CD4-positive, alpha-beta T cell (primary cell): ENCODE data around the gene MELTF. TPM values are rescaled to one million over a fixed set of nuclear protein-coding genes. Genes with fewer than 3 reads are reported as not detected.

Source experiments
- ATAC-seq: fragments of 200-7000 bp; cut with Tn5 transposase; one replicate; pipeline ENCODE4 v1.10.0; 2022; ENCODE audit warnings: mild to moderate bottlenecking; ENCODE audit not compliant: poor library complexity
- CTCF ChIA-PET: fragments of 350-600 bp; sonication (Branson Sonifier 250); formaldehyde crosslinking; loops from one replicate; lab custom pipeline; 2021; ENCODE audit warnings: antibody characterized with exemption, inconsistent platforms; lab: Charles Lee
- POLR2A ChIA-PET: fragments of 350-600 bp; sonication (Branson Sonifier 250); formaldehyde crosslinking; loops from one replicate; lab custom pipeline; 2021; ENCODE audit warnings: antibody characterized with exemption, inconsistent platforms; lab: Charles Lee
- DNase-seq, 14 experiments: peaks; one replicate each; pipeline ENCODE4 v3.0.0-alpha.2; 2013 to 2020; ENCODE audit warnings: mixed read lengths in 2 of 14
- H3K27ac ChIP-seq, 2 donors: one replicate each; pipeline versions ENCODE4 v1.5.1 to v1.7.0; 2013; ENCODE audit warnings: low read length in 2 of 2, low read depth in 1 of 2, mild to moderate bottlenecking in 1 of 2
- H3K27me3 ChIP-seq, 2 experiments: 1 replicate in 1 of 2; 2 replicates in 1 of 2; pipeline versions ENCODE4 v1.6.1 to v1.7.0; 2013; ENCODE audit warnings: low read length in 2 of 2, control low read depth in 1 of 2, mild to moderate bottlenecking in 1 of 2, moderate library complexity in 1 of 2; ENCODE audit not compliant: insufficient read depth in 2 of 2, control insufficient read depth in 1 of 2
- H3K36me3 ChIP-seq: one replicate; pipeline ENCODE4 v1.6.1; 2013; ENCODE audit warnings: low read length, control low read depth; ENCODE audit not compliant: insufficient read depth
- H3K4me1 ChIP-seq: one replicate; pipeline ENCODE4 v1.6.1; 2013; ENCODE audit warnings: low read length, control low read depth; ENCODE audit not compliant: insufficient read depth
- H3K4me3 ChIP-seq: one replicate; pipeline ENCODE4 v1.5.1; 2013; ENCODE audit warnings: mild to moderate bottlenecking, low read length, moderate library complexity
- H3K9me3 ChIP-seq, 2 experiments: 1 replicate in 1 of 2; 2 replicates in 1 of 2; pipeline versions ENCODE4 v1.6.1 to v1.7.0; 2013; ENCODE audit warnings: low read length in 2 of 2, mild to moderate bottlenecking in 2 of 2, control low read depth in 1 of 2, moderate library complexity in 1 of 2; ENCODE audit not compliant: control insufficient read depth in 1 of 2, insufficient read depth in 1 of 2
- H3K27ac Mint-ChIP-seq: one replicate; pipeline ENCODE4 v1.8.0; 2020; ENCODE audit warnings: mixed read lengths
- H3K27me3 Mint-ChIP-seq: one replicate; pipeline ENCODE4 v1.8.0; 2021; ENCODE audit warnings: mixed read lengths
- H3K36me3 Mint-ChIP-seq: one replicate; pipeline ENCODE4 v1.8.0; 2021; ENCODE audit warnings: low read depth, mixed read lengths
- H3K4me1 Mint-ChIP-seq: one replicate; pipeline ENCODE4 v1.8.0; 2021; ENCODE audit warnings: low read depth, mixed read lengths
- H3K4me3 Mint-ChIP-seq: one replicate; pipeline ENCODE4 v1.8.0; 2020; ENCODE audit warnings: mild to moderate bottlenecking, mixed read lengths
- H3K9me3 Mint-ChIP-seq: one replicate; pipeline ENCODE4 v1.8.0; 2020; ENCODE audit warnings: mixed read lengths
- intact Hi-C, 2 experiments: fragments of 100-400 bp; cut with DNase I in 1 of 2; cut with micrococcal nuclease in 1 of 2; formaldehyde crosslinking; loops; one replicate each; pipeline versions ENCODE4 v1.15.1 to v1.9.0; 2023 to 2025; cut with DNase I, micrococcal nuclease
- total RNA-seq, 174 experiments: library from RNA in 2 of 174; stranded (reverse) in 2 of 174; gene quantifications; one replicate each; pipeline ENCODE4 v1.2.3 and lab custom pipeline; 2021 to 2026
- TF ChIP-seq, protein P1 (sequence below): fragments of 200-600 bp; IDR thresholded peaks from one replicate; pipeline ENCODE4 v1.8.0; 2022; ENCODE audit warnings: antibody characterized with exemption, mild to moderate bottlenecking

Gene MELTF
- total RNA-seq, 2 experiments from 2014 or later: 0.89 to 1.2 TPM

DNA sequence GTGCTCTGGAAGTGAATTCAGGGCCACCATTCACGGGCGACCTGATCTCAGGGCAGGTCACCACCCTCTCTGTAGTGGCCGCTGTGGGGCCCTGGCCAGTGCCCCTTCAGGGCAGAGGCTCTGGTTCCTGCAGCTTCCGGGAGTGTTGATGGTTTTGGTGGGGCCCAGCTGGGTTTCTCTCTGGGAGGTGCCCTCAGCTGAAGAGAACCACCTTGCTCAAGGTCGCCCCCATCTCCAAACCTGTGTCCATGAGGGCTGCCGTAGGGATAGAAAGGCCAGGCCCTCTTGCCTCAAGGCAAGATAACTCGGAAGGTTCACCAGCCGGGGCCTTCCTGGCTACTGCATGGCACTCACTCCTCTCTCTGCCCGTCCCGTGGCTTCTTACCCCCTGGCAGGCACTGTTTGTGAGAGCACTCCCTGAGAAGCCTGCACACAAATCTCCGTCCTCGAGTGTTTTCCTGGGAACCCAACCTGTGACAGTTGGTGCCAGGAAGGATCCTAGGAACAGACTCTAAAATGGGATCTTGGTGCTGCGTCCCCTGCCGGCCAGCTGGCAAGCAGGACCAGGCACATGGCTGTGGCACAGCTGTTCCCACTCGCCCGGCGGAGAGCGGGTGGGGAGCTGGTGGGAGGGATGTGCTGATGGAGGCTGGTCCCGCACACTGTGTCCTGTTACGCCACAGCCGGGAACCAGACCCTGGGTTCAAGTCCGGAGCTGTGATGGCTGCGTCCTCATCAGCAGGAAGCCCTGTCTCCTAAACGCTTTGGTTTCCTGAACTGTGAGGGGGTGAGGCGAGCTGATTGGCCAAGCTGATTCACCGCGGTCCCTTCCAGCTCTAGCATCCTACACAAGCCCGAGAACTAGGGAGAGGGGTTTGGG is 37.8 kb downstream of the MELTF start:
- no peak for DNase-seq
- H3K36me3 ChIP-seq: no peaks in the 10 kb centered on the region
- ATAC-seq: no peak
- H3K27ac ChIP-seq: no peak overlapping the region
- H3K27ac Mint-ChIP-seq: no peak overlapping the region
- no peak overlapping the region for H3K4me3 Mint-ChIP-seq
- H3K4me3 ChIP-seq: no peak overlapping the region
- ChIA-PET POLR2A (no interaction called here), CTCF (no interaction called here)
- H3K27me3 Mint-ChIP-seq: no peaks in the 10 kb centered on the region
- H3K9me3 Mint-ChIP-seq: no peaks in the 10 kb centered on the region
- no peaks in the 10 kb centered on the region for H3K27me3 ChIP-seq
- no peaks in the 10 kb centered on the region for H3K4me1 ChIP-seq
- no peaks in the 10 kb centered on the region for H3K9me3 ChIP-seq
- no peaks in the 10 kb centered on the region for H3K4me1 Mint-ChIP-seq
- H3K36me3 Mint-ChIP-seq: no peaks in the 10 kb centered on the region
- TF ChIP-seq, protein P1, sequence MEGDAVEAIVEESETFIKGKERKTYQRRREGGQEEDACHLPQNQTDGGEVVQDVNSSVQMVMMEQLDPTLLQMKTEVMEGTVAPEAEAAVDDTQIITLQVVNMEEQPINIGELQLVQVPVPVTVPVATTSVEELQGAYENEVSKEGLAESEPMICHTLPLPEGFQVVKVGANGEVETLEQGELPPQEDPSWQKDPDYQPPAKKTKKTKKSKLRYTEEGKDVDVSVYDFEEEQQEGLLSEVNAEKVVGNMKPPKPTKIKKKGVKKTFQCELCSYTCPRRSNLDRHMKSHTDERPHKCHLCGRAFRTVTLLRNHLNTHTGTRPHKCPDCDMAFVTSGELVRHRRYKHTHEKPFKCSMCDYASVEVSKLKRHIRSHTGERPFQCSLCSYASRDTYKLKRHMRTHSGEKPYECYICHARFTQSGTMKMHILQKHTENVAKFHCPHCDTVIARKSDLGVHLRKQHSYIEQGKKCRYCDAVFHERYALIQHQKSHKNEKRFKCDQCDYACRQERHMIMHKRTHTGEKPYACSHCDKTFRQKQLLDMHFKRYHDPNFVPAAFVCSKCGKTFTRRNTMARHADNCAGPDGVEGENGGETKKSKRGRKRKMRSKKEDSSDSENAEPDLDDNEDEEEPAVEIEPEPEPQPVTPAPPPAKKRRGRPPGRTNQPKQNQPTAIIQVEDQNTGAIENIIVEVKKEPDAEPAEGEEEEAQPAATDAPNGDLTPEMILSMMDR: no peak
- intact Hi-C loops: no loop called here

DNA sequence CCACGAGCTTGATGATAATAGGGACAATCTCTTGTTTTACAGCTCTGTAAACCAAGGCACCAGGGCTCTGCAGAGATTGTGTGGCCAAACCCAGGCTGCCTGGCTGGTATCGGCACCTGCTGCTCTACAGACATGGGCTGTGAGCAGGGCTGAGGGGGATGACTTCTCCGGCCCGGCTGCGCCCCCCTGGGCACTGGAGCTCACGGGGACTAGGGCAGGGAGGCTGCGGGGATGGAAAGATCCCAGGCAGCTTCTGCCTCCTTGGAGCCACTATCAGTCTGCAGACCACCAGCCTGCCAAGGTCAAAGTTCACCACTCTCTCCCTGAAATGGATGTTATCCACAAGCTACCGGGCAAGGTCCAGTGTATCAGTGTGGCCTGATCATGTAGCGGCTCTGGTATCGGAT is 39.0 kb downstream of the MELTF start:
- no peak for ATAC-seq
- no peak overlapping the region for H3K27ac Mint-ChIP-seq
- intact Hi-C loops: no loop called here
- H3K27me3 ChIP-seq: no peaks in the 10 kb centered on the region
- H3K4me1 Mint-ChIP-seq: no peaks in the 10 kb centered on the region
- H3K36me3 Mint-ChIP-seq: no peaks in the 10 kb centered on the region
- no peak for DNase-seq
- CTCF ChIA-PET: no interaction called here
- no peaks in the 10 kb centered on the region for H3K27me3 Mint-ChIP-seq
- H3K27ac ChIP-seq: no peak overlapping the region
- H3K4me3 ChIP-seq: no peak overlapping the region
- H3K4me1 ChIP-seq: no peaks in the 10 kb centered on the region
- H3K9me3 Mint-ChIP-seq: no peaks in the 10 kb centered on the region
- H3K4me3 Mint-ChIP-seq: no peak overlapping the region
- H3K36me3 ChIP-seq: no peaks in the 10 kb centered on the region
- H3K9me3 ChIP-seq: no peaks in the 10 kb centered on the region
- POLR2A ChIA-PET: no interaction called here
- TF ChIP-seq, protein P1: no peak

DNA sequence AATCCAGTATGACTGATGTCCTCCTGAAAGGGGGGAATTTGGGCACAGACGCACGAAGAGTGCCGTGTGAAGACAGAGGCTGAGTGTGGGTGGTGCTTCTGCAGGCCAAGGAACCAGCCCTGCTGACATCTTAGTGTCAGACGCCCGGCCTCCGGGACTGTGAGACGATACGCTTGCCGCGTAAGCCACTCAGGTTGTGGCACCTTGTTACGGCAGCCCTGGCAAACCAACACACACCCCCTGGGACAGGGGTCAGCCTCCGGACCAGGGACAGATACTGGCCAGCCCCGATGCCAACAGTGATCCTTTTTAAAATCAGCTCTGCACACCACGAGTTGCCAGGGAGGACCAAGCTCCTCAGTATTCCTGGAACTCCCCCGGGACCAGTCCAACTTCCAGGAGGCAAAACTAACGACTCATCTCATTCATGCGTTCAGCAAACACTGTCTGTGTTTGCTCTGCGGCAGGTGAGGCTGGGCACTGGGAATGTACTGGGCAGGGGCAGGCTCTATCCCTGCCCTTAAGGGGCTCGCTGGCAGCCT is 39.8 kb downstream of the MELTF start:
- H3K4me1 Mint-ChIP-seq: no peaks in the 10 kb centered on the region
- Histone ChIP-seq H3K4me1 (no peaks in the 10 kb centered on the region), H3K27me3 (no peaks in the 10 kb centered on the region), H3K36me3 (no peaks in the 10 kb centered on the region), H3K27ac (no peak overlapping the region), H3K4me3 (no peak overlapping the region), H3K9me3 (no peaks in the 10 kb centered on the region)
- CTCF ChIA-PET: no interaction called here
- no peaks in the 10 kb centered on the region for H3K9me3 Mint-ChIP-seq
- no peaks in the 10 kb centered on the region for H3K27me3 Mint-ChIP-seq
- no peak overlapping the region for H3K27ac Mint-ChIP-seq
- H3K4me3 Mint-ChIP-seq: no peak overlapping the region
- no peaks in the 10 kb centered on the region for H3K36me3 Mint-ChIP-seq
- no peak for DNase-seq
- intact Hi-C loops: no loop called here
- TF ChIP-seq, protein P1: no peak
- POLR2A ChIA-PET: no interaction called here
- ATAC-seq: no peak
